SW 1271 (cell line): ENCODE results near the gene MPO.

Experiments
- DNase-seq, 2 experiments: peaks; one replicate each; lab custom pipeline; 2025; lab: John Stamatoyannopoulos, UW

MPO gene

DNA sequence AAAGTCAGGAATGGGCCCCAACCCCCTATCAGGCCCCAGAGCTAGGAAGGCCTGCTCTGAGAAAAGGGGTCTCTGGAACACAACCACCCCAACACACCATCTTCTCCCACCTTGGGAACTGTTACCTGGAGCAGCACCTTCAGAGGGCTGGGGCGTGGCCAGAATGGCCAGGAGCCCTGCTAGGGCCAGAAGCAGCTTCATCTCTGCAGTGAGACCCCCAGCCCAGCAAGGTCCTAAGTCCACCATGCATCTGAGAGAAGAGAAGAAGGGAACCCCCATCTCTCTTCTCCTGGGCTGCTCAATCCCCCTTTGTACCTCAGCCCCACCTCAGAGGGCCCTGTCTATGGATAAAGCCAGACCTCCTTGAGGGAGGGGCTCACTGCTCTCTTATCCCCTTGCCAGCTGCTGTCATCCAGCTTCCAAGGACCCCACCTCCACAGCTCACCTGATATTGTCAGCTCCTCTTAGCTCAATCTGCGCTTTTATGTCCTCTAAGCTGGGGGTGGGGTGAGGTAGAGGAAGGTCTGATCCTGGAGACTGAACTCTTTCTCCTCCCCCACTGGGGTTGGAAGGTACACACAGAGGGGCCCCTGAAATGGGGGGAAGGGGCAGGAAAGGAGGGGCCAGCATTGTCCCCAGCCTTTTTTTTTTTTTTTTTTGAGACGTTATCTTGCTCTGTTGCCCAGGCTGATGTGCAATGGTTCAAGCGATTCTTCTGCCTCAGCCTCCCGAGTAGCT is at the start of gene MPO:
TSS of gene MPO (minus strand) at position 456 of the 738 bp plus-strand sequence. CDS start at position 279, 177 bp downstream.
- no peak for DNase-seq

GRCh38 chr17:58329810-58330537 is 49.2 kb upstream of the MPO start:
- DNase-seq: no peak

DNA sequence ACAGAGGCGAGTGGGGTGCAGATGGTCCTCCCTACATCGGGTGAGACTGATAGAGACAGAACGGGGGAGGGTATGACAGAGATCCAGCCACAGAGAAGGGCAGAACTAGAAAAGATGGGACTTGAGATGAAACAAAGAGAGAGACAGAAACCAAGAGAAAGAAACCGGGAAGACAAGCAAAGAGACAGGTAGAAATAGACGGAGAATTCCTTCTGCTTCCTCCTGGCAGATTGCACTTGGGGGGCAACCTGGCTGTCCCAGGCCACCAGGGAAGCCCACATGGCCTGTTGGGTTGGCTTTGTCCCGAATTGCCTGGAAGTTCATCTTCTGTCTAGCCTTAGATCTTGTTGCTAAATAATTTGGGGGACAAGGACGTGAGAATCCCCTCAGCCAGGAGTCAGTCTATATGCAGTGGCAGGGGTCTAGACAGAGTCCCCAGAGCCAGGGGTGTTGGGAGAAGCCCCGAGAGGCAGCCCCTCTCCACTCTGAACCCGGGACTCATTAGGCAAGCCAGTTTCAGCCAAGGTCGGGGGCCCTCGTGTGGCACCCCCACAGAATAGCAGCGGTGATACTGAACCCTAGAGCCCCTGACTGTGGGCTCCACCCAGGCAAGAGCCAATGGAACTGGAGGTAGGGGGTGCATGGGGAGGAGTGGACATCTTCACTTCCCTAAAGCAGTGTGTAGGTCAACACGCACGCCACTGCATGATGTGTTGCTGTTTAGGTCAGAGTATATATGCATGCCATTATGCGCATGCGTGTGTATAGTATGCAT is 48.5 kb upstream of the MPO start:
- no peak for DNase-seq

DNA sequence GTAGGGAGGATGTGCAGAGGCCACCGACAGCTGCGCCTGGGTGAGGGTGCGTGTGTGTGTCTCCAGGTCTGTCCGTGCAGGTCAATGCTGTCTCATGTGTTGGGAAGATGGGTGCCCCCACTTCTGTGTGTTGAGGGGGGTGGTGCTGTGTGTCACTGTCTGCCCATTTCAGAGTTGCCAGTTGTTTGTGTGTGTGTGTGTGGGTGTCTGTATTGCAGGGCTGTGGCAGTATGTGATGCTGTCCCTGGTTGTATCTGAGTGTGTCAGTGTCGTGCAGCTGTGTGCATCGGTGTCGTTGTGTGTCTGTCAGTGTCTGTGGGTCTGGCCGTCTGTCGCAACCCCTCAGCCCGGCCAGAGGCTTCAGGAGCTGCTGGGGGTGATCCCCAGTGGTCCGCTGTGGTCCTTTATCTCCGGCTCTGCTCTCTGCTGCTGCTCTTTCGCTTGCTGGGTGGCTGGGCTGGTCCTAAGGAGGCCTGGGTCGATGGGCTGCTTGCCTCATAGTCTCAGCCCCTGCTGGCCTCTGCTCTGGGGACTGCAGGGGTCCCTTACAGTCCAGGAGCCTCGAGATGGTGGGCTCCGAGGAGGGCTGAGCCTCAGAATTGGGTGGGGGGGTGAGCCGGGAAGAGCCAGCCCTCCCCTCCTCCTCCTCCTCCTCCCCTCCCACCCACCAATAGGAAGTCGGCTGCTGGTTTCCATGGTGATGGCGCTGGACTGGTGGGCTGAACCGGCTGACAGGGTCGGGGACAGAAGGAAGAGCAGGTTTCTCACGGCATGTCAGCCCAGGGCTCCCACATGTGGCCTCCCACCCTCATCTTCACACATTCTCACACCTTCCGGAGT is 47.7 kb upstream of the MPO start, which contains the start of gene TSPOAP1:
TSS of gene TSPOAP1 (minus strand) at position 601 of the 840 bp plus-strand sequence. CDS start 875 bp downstream, outside the sequence.
- no peak for DNase-seq

- DNase-seq: no peak
These were observed 46.8 kb upstream of the MPO start for GRCh38 chr17:58327363-58328194.

GRCh38 chr17:58326609-58327362 is 46.1 kb upstream of the MPO start:
- DNase-seq: no peak

- no peak for DNase-seq
These were observed 45.3 kb upstream of the MPO start for GRCh38 chr17:58325976-58326468.

DNA sequence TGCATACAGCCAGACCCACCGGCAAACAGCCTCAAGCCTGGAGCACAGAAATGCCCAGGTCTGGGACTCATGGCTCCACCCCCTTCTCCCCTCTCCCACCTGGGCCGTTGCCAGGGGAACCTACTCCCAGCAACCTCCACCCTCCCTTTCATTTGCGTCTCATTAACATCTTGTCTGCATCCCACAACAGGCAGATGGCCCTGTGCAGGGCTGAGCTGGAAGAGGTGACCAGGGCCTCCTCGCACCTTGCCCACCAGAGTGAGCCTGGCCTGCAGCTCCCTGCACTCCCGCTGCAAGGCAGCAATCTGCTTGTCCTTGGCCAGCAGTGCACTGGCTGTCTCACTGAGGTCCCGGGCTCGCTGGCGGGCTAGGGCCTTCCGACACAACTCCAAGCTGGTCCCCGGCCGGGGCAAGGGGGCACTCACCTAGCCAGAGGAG is 44.6 kb upstream of the MPO start:
- no peak for DNase-seq

DNA sequence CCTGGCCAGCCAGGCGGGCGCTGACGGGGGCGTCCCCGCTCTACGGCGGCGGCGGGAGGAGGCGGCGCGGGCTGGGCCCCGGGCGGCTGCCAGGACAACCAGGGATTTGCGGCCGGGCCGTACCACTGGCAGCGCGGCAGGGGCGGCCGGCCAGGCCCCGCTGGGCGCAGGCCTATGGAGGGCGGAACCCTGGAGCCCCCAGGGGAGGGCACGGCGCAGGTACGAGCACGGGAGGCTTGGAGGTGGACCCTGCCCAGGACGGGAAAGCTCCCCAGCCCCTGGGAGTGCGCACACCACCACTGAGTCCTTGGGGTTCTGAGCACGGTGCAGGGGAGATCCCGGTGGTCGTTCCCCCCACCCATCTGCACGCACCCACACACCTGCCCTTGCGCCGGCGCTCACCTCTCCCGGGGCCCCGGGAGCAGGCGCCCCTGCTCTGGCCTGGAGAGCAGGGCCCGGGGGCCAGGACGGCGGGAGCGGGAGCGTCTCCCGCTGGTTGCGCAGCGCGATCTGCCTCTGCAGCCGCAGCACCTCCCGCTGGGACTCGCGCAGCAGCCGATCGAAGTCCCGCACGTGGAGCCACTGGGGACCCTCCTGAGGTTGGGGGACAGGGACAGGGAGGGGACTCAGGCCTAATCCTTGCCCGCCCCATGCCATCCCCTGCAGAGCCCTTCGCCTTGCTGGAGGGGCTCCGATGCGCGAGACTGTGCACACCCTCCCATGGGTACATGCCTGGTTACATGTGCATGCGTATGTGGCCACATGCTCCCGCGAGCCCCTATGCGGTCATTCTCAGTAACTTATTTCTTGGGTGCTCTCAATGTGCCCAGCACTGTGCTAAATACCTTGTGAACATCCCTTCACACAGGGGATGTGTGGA is 43.9 kb upstream of the MPO start:
- no peak for DNase-seq

- DNase-seq: no peak
These were observed 43.3 kb upstream of the MPO start for GRCh38 chr17:58324056-58324408.

DNA sequence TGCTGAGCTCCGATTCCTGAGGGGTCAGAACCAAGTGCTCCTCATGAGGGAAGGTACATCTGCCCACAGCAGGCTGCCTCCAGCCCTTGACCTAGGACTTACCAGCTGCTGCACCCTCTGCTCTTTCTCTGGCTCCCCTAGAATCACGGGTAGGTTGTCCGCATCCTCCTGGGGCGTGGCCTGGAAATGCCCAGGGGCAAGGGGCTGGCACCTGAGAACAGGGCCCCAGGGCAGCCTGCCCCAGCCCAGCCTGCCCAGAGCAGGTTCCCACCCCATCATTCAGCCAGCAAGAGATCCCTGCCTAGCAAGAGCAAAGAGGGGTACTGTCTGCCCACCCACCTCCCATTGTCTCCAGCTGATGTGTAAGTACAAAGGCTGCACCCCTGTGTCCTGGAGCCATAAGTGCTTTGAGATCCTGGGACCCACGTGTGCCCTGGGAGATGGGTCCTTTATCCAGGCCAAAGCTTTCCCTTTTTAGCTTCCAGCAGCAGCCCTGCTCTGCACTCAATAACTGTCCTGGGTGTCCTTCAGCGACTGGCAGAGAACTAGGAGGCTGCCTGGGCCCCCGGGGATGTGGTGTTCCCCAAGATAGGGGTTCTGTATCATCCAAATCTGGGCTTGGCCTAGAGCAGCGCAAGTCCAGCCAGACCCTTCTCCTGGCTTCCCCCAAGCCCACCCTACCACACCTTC is 42.8 kb upstream of the MPO start:
- DNase-seq: no peak

DNA sequence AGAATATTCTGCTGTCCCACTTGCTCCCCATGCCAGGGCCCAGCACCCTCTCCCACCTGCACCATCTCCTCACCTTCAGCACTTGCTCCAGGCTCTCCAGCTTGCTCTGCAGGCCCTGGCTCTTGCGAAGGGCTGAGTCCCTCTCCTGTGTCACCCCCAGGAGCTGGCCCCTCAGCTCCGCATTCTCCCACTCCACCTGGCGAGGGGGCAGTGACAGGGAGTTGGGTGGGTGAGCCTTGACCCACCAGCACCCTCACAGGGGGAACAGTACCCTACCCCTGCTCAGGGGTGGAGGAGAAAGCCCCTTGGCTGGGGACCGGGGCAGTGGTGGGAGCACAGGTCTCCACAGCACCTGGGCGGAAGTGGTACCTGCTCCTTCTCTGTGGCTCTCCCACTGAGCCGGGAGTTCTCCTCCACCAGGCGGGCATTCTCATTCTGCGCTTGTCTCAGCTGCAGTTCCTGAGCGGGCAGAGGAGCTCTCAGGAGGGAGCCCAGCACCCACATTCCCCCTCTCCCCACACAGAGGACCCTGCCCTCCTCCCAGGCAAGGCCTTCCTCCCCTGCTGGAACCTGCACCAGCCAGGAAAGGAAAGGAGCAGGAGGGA is 41.9 kb upstream of the MPO start:
- no peak for DNase-seq

- DNase-seq: no peak
These were observed 41.1 kb upstream of the MPO start for GRCh38 chr17:58321571-58322525.

GRCh38 chr17:58320570-58321323 is 40.0 kb upstream of the MPO start:
- no peak for DNase-seq

- DNase-seq: no peak
These were observed 39.4 kb upstream of the MPO start for GRCh38 chr17:58320163-58320558.
